HepG2 (cell line): ENCODE measurements around the gene ETHE1. TPM values are rescaled to one million over a fixed set of nuclear protein-coding genes. Genes with fewer than 3 reads are reported as not detected.

Experiments used
- ATAC-seq: fragments of 200-7000 bp; cut with Tn5 transposase; 3 replicates; pipeline ENCODE4 v1.9.1; 2020; ENCODE audit warnings: mild to moderate bottlenecking, moderate library complexity
- Bru-seq: library from RNA; stranded (reverse); fragments of 400-500 nt; gene quantifications from one replicate; lab custom pipeline; 2021; lab: Mats Ljungman, UMichigan
- BruChase-seq, 2 experiments: library from RNA; stranded (reverse); fragments of 400-500 nt; gene quantifications; one replicate each; lab custom pipeline; 2021; lab: Mats Ljungman, UMichigan
- BruUV-seq: library from RNA; stranded (reverse); fragments of 400-500 nt; replicated peaks from 2 replicates; lab custom pipeline; 2021; lab: Mats Ljungman, UMichigan
- CTCF ChIA-PET: fragments of 300-600 bp; formaldehyde crosslinking; extraction: SDS; loops from one replicate; lab custom pipeline; 2021; ENCODE audit warnings: low total read pairs, inconsistent platforms, low intra/inter-chr PET ratio; lab: Yijun Ruan, JAX
- POLR2A ChIA-PET: fragments of 350-600 bp; sonication (Branson Sonifier 250); formaldehyde crosslinking; loops from one replicate; lab custom pipeline; 2020; ENCODE audit warnings: antibody characterized with exemption, inconsistent platforms; lab: Yijun Ruan, JAX
- DNase-seq: peaks from one replicate; pipeline ENCODE4 v3.0.0-alpha.2; 2015; ENCODE audit warnings: low spot score
- FAIRE-seq: peaks from 3 replicates; lab custom pipeline; 2011; peaks lifted over from hg19 to GRCh38; lab: Jason Lieb, UNC
- H2AFZ ChIP-seq: one replicate; pipeline ENCODE4 v1.6.1; 2011; ENCODE audit warnings: low read length, inconsistent platforms
- H3K27ac ChIP-seq: fragments of 300-600 bp; 3 replicates; pipeline ENCODE4 v1.8.0; 2011; ENCODE audit warnings: mixed run types, mild to moderate bottlenecking, mixed read lengths, low read length, inconsistent platforms; ENCODE audit not compliant: insufficient read depth; ENCODE audit errors: extremely low read length
- H3K27me3 ChIP-seq, 2 experiments: fragments of 200-600 bp in 1 of 2; 2 replicates in 1 of 2; 3 replicates in 1 of 2; pipeline versions ENCODE4 v1.6.0 to v1.8.0; 2011; ENCODE audit warnings: low read length in 2 of 2, mild to moderate bottlenecking in 2 of 2, moderate library complexity in 2 of 2, inconsistent platforms in 1 of 2; ENCODE audit not compliant: insufficient read depth in 2 of 2, control insufficient read depth in 1 of 2
- H3K36me3 ChIP-seq, 2 experiments: fragments of 200-600 bp in 1 of 2; replicated peaks in 1 of 2; 2 replicates in 1 of 2; 3 replicates in 1 of 2; pipeline versions ENCODE4 v1.5.1 to v1.8.0; 2011; ENCODE audit warnings: low read length in 2 of 2, inconsistent platforms in 1 of 2; ENCODE audit not compliant: insufficient read depth in 2 of 2, control insufficient read depth in 1 of 2
- H3K4me1 ChIP-seq: 2 replicates; pipeline ENCODE4 v1.5.1; 2012; ENCODE audit warnings: low read length, inconsistent platforms; ENCODE audit not compliant: insufficient read depth
- H3K4me2 ChIP-seq: 2 replicates; pipeline ENCODE4 v1.6.0; 2011; ENCODE audit warnings: low read depth, low read length, inconsistent platforms
- H3K4me3 ChIP-seq, 3 experiments: fragments of 200-600 bp in 1 of 3; sonication (generic), shearing (Covaris generic) in 1 of 3; replicated peaks in 1 of 3; 2 replicates each; pipeline ENCODE4 v1.5.1; 2011 to 2016; ENCODE audit warnings: low read length in 3 of 3, inconsistent platforms in 2 of 3, low read depth in 2 of 3, mild to moderate bottlenecking in 2 of 3, control low read depth in 1 of 3, mixed read lengths in 1 of 3; ENCODE audit not compliant: insufficient read depth in 1 of 3
- H3K79me2 ChIP-seq: one replicate; pipeline ENCODE4 v1.6.1; 2011; ENCODE audit warnings: low read length, inconsistent platforms; ENCODE audit not compliant: insufficient read depth
- H3K9ac ChIP-seq: 2 replicates; pipeline ENCODE4 v1.6.0; 2011; ENCODE audit warnings: mild to moderate bottlenecking, low read depth, low read length, inconsistent platforms; ENCODE audit not compliant: insufficient read depth
- H3K9me3 ChIP-seq: 2 replicates; pipeline ENCODE4 v1.5.1; 2012; ENCODE audit warnings: mild to moderate bottlenecking, low read length
- H4K20me1 ChIP-seq: 2 replicates; pipeline ENCODE4 v1.6.0; 2011; ENCODE audit warnings: inconsistent platforms, mild to moderate bottlenecking, low read length, moderate library complexity; ENCODE audit not compliant: insufficient read depth
- EZH2 ChIP-seq: conservative IDR thresholded peaks from 2 replicates; pipeline ENCODE4 v1.6.1; 2012; ENCODE audit warnings: mild to moderate bottlenecking, low read depth, low read length, moderate library complexity
- IKZF1 ChIP-seq: fragments of 450-650 bp; IDR thresholded peaks from 2 replicates; pipeline ENCODE4 v1.7.1; 2016
- JDP2 ChIP-seq: sonication (generic); formaldehyde crosslinking; IDR thresholded peaks from 2 replicates; pipeline ENCODE4 v1.8.1; 2022; ENCODE audit warnings: missing genetic modification reagents, borderline replicate concordance
- KLF16 ChIP-seq, 2 experiments: sonication (generic) in 1 of 2; formaldehyde crosslinking in 1 of 2; IDR thresholded peaks; 2 replicates each; pipeline versions ENCODE4 v1.6.1 to v1.8.0; 2016 to 2023; ENCODE audit warnings: missing genetic modification reagents in 2 of 2, missing compliant biosample characterization in 1 of 2
- PHB2 ChIP-seq: fragments of 450-650 bp; IDR thresholded peaks from 2 replicates; pipeline ENCODE4 v1.6.1; 2018; ENCODE audit not compliant: partially characterized antibody
- SNRNP70 ChIP-seq: fragments of 200-400 bp; formaldehyde crosslinking; IDR thresholded peaks from 2 replicates; pipeline ENCODE4 v1.6.1; 2017; ENCODE audit warnings: mild to moderate bottlenecking, low read depth, low read length, moderate library complexity
- SSRP1 ChIP-seq: IDR thresholded peaks from 2 replicates; pipeline ENCODE4 v1.6.1; 2016; ENCODE audit warnings: control low read depth
- TMF1 ChIP-seq: sonication (generic); formaldehyde crosslinking; IDR thresholded peaks from 2 replicates; pipeline ENCODE4 v1.8.1; 2022; ENCODE audit warnings: low read depth, missing genetic modification reagents
- ZNF343 ChIP-seq: sonication (generic); formaldehyde crosslinking; IDR thresholded peaks from 2 replicates; pipeline ENCODE4 v1.4.0; 2020; ENCODE audit warnings: mild to moderate bottlenecking, missing genetic modification reagents
- ZNF543 ChIP-seq: sonication (generic); formaldehyde crosslinking; IDR thresholded peaks from 2 replicates; pipeline ENCODE4 v1.4.0; 2020; ENCODE audit warnings: mild to moderate bottlenecking, missing genetic modification reagents
- ZNF550 ChIP-seq: sonication (generic); formaldehyde crosslinking; IDR thresholded peaks from 2 replicates; pipeline ENCODE4 v1.4.0; 2020; ENCODE audit warnings: mild to moderate bottlenecking, missing genetic modification reagents, borderline replicate concordance
- ZNF670 ChIP-seq: sonication (generic); formaldehyde crosslinking; IDR thresholded peaks from 2 replicates; pipeline ENCODE4 v1.8.0; 2022; ENCODE audit warnings: mild to moderate bottlenecking, missing genetic modification reagents, borderline replicate concordance
- ZNF792 ChIP-seq: IDR thresholded peaks from 2 replicates; pipeline ENCODE4 v1.6.1; 2016
- WGBS: methylation state at CpG from one replicate; pipeline ENCODE4 v1.1.6; 2017; ENCODE audit warnings: low lambda C conversion rate; 5-methylcytosine and 5-hydroxymethylcytosine counted together
- in situ Hi-C: cut with HindIII; loops from 2 replicates; pipeline ENCODE4 v1.10.0; 2017; ENCODE audit warnings: low pct_unique_long_range_greater_than_20kb; ENCODE audit not compliant: extremely low pct_ligation_motif_present
- intact Hi-C: fragments of 100-400 bp; cut with micrococcal nuclease; formaldehyde crosslinking; loops from one replicate; pipeline ENCODE4 v1.10.0; 2022; ENCODE audit not compliant: unreplicated experiment
- long read RNA-seq, 2 experiments: library from RNA in 1 of 2; library from polyadenylated mRNA in 1 of 2; stranded (forward) in 1 of 2; unstranded in 1 of 2; transcript quantifications; one replicate each; pipeline ENCODE4 v2.0.0, GENCODE V29; 2019 to 2022
- polyA minus RNA-seq, 3 experiments: library from RNA; depleted of rRNA, polyadenylated mRNA; stranded (reverse); fragments of >200 nt; gene quantifications; 2 replicates each; pipeline ENCODE4 v1.2.3, GENCODE V29; 2011; ENCODE audit warnings: low replicate concordance in 1 of 3
- polyA plus RNA-seq, 8 experiments: library from polyadenylated mRNA; depleted of rRNA in 3 of 8; stranded (reverse) in 7 of 8; unstranded in 1 of 8; fragments of >200 nt; fragmentation: Illumina TruSeq in 4 of 8; extraction: Trizol in 4 of 8; gene quantifications; 2 replicates each; pipeline versions ENCODE4 v1.2.1 to v1.2.3, GENCODE V29; 2011 to 2016; ENCODE audit warnings: low read depth in 4 of 8, missing spikeins in 1 of 8, mixed read lengths in 1 of 8; ENCODE audit not compliant: insufficient read depth in 1 of 8
- total RNA-seq, 5 experiments: library from RNA; depleted of rRNA; stranded (reverse); fragments of >200 nt; fragmentation: Illumina TruSeq; extraction: Trizol; gene quantifications; 2 replicates each; pipeline ENCODE4 v1.2.3, GENCODE V29; 2016; ENCODE audit warnings: low read depth in 1 of 5
- TF ChIP-seq, protein P1 (sequence below): sonication (generic); formaldehyde crosslinking; IDR thresholded peaks from 2 replicates; pipeline ENCODE4 v1.5.0; 2020; ENCODE audit warnings: missing genetic modification reagents, mild to moderate bottlenecking, borderline replicate concordance
- TF ChIP-seq, protein P2 (sequence below): IDR thresholded peaks from 2 replicates; pipeline ENCODE4 v1.6.1; 2016; ENCODE audit warnings: mild to moderate bottlenecking

The ETHE1 gene, protein sequence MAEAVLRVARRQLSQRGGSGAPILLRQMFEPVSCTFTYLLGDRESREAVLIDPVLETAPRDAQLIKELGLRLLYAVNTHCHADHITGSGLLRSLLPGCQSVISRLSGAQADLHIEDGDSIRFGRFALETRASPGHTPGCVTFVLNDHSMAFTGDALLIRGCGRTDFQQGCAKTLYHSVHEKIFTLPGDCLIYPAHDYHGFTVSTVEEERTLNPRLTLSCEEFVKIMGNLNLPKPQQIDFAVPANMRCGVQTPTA
- total RNA-seq (2016; rRNA removed; fragmentation: Illumina TruSeq; extraction: Trizol) (25.9 and 32.5 TPM in 2 replicates), polyA plus RNA-seq (2011; rRNA removed) (58.4 and 67.9 TPM in 2 replicates), polyA minus RNA-seq (2011; rRNA and poly(A)+ RNA removed; ENCODE audit: low replicate concordance) (60.6 and 68.2 TPM in 2 replicates), Bru-seq, nascent RNA (percentile 49 among the genes with signal in this experiment), BruChase-seq, experiment 1, labeled RNA remaining after a 6-hour chase (percentile 43 among the genes with signal in this experiment), BruChase-seq, experiment 2, labeled RNA remaining after a 2-hour chase (percentile 45 among the genes with signal in this experiment)
- 17.2 and 20.2 TPM in 2 replicates for total RNA-seq (2016; cell fraction: cytosol; rRNA removed; fragmentation: Illumina TruSeq; extraction: Trizol; ENCODE audit: low read depth)
- total RNA-seq (2016; cell fraction: insoluble cytoplasmic fraction; rRNA removed; fragmentation: Illumina TruSeq; extraction: Trizol) = 27.1 and 33.1 TPM in 2 replicates
- 23.3 and 25.9 TPM in 2 replicates for total RNA-seq (2016; cell fraction: membrane; rRNA removed; fragmentation: Illumina TruSeq; extraction: Trizol)
- 19.2 and 21.3 TPM in 2 replicates for total RNA-seq (2016; cell fraction: nucleus; rRNA removed; fragmentation: Illumina TruSeq; extraction: Trizol)
- 53.8 and 78.5 TPM in 2 replicates for polyA plus RNA-seq (2011; cell fraction: cytosol; rRNA removed)
- polyA plus RNA-seq (2011; cell fraction: nucleus; rRNA removed) = 67.5 and 68.2 TPM in 2 replicates
- 22.1 and 28.3 TPM in 2 replicates for polyA plus RNA-seq (2012)
- polyA plus RNA-seq (2016; cell fraction: cytosol; fragmentation: Illumina TruSeq; extraction: Trizol; ENCODE audit: low read depth) = 21.9 and 22.2 TPM in 2 replicates
- polyA plus RNA-seq (2016; cell fraction: insoluble cytoplasmic fraction; fragmentation: Illumina TruSeq; extraction: Trizol; ENCODE audit: low read depth) = 29.8 and 29.9 TPM in 2 replicates
- polyA plus RNA-seq (2016; cell fraction: membrane; fragmentation: Illumina TruSeq; extraction: Trizol; ENCODE audit: low read depth) = 24.0 and 25.6 TPM in 2 replicates
- 27.5 and 29.5 TPM in 2 replicates for polyA plus RNA-seq (2016; cell fraction: nucleus; fragmentation: Illumina TruSeq; extraction: Trizol; ENCODE audit: insufficient read depth, low read depth)
- 27.7 and 31.3 TPM in 2 replicates for polyA minus RNA-seq (2011; cell fraction: cytosol; rRNA and poly(A)+ RNA removed)
- 15.2 and 19.4 TPM in 2 replicates for polyA minus RNA-seq (2011; cell fraction: nucleus; rRNA and poly(A)+ RNA removed)
- long read RNA-seq, experiment 1, transcript ETHE1-201 (7 exons, 963 nt) = major isoform, 48 of 57 reads
- long read RNA-seq, experiment 1, partial matches to known transcripts = 2 of 57 reads
- long read RNA-seq, experiment 1, other reads (novel, unspliced or antisense) = 4 of 57 reads
- long read RNA-seq, experiment 2, transcript ETHE1-202 (6 exons, 702 nt) = minor isoform, 6 of 78 reads
- long read RNA-seq, experiment 2, transcript ETHE1-201 (7 exons, 963 nt) = major isoform, 62 of 78 reads
- long read RNA-seq, experiment 2, partial matches to known transcripts = 1 of 78 reads
- long read RNA-seq, experiment 2, other reads (novel, unspliced or antisense) = 9 of 78 reads

GRCh38 chr19:43526884-43527859 lies at the start of gene ETHE1:
ETHE1 (minus strand) TSS chr19:43527201; CDS start chr19:43527177, 24 bp downstream.
- H2AFZ ChIP-seq = peak within 1 kb of the TSS; percentile 98
- no TSS peak for BruUV-seq
- TF ChIP-seq PHB2 = no peak
- TF ChIP-seq, protein P1, sequence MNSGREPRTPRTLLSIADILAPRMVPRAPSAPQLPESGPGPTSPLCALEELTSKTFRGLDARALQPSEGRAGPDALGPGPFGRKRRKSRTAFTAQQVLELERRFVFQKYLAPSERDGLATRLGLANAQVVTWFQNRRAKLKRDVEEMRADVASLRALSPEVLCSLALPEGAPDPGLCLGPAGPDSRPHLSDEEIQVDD (CRISPR knock-in tag) = no peak
- TF ChIP-seq, protein P2, sequence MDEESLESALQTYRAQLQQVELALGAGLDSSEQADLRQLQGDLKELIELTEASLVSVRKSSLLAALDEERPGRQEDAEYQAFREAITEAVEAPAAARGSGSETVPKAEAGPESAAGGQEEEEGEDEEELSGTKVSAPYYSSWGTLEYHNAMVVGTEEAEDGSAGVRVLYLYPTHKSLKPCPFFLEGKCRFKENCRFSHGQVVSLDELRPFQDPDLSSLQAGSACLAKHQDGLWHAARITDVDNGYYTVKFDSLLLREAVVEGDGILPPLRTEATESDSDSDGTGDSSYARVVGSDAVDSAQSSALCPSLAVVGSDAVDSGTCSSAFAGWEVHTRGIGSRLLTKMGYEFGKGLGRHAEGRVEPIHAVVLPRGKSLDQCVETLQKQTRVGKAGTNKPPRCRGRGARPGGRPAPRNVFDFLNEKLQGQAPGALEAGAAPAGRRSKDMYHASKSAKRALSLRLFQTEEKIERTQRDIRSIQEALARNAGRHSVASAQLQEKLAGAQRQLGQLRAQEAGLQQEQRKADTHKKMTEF = peak; percentile 73; the same call in 1 of the 2 replicates
- peak in 1 of 2 experiments; percentile 69; a peak in 1 of 4 replicates for TF ChIP-seq KLF16 (CRISPR knock-in tag; IDR thresholded peaks at IDR 0.05)
- no peak for TF ChIP-seq IKZF1
- TF ChIP-seq ZNF543 (CRISPR knock-in tag) = no peak
- TF ChIP-seq SNRNP70 = no peak
- 0 out of 2 replicates have a peak, but pooled peaks have one; percentile 45 for TF ChIP-seq ZNF343 (CRISPR knock-in tag)
- no peak for TF ChIP-seq JDP2 (CRISPR knock-in tag)
- TF ChIP-seq TMF1 (CRISPR knock-in tag) = 0 out of 2 replicates have a peak, but pooled peaks have one; percentile 68
- no peak for TF ChIP-seq ZNF670
- TF ChIP-seq EZH2 = no peak
- TF ChIP-seq ZNF550 = peak; percentile 77; the same call in 1 of the 2 replicates
- TF ChIP-seq SSRP1 (CRISPR knock-in tag) = no peak
- TF ChIP-seq ZNF792 = peak; percentile 77

More at GRCh38 chr19:43526884-43527859, at the start of gene ETHE1:
- Histone ChIP-seq H3K4me1 (peaks cover 11% of the 10 kb centered on the region), H4K20me1 (no peaks in the 10 kb centered on the region), H3K9ac (peak within 1 kb of the TSS; percentile 73), H3K27me3 (no peaks in the 10 kb centered on the region; a peak in 1 of 5 replicates), H3K36me3 (no peaks in the 10 kb centered on the region), H3K4me3 (peak within 1 kb of the TSS; percentile 83 to 87 (median 85)), H3K79me2 (peaks cover 13% of the 10 kb centered on the region), H3K27ac (peak within 1 kb of the TSS; percentile 65), H3K4me2 (peak within 1 kb of the TSS; percentile 88), H3K9me3 (no peaks in the 10 kb centered on the region)
- in situ Hi-C loops = no loop called here
- ATAC-seq (peak; percentile 87), FAIRE-seq (no peak), DNase-seq (peak; percentile 44)
- intact Hi-C loops = loop anchor here (10.0 kb wide), 1 partner anchor 68 kb away; the partner anchor contains the start of genes IRGQ and ZNF576
- CTCF ChIA-PET = no interaction called here
- 13% methylated on average over 41 of the region's 54 CpGs for WGBS
- POLR2A ChIA-PET = no interaction called here
